ENCODE measurements around the gene ETV6. TPM values are rescaled to one million over a fixed set of nuclear protein-coding genes. Genes with fewer than 3 reads are reported as not detected.

ETV6 gene
- total and polyA plus RNA-seq, 8 donors, result 5.1 to 31.6 (median 18.2) TPM

- WGBS, 2 donors, result 27 to 32% methylated on average over 14 of the region's 14 CpGs
- Histone ChIP-seq H3K27ac (peak overlapping the region in 3 of 4 donors; percentile 18 to 57 (median 57)), H3K4me3 (no peak overlapping the region), H3K27me3 (no peaks in the 10 kb centered on the region), H3K9me3 (no peaks in the 10 kb centered on the region), H3K36me3 (no peaks in the 10 kb centered on the region), H3K4me1 (peaks cover 19 to 46% (median 20%) of the 10 kb centered on the region in 3 donors)
- intact Hi-C loops (cut with DNase I), result no loop called here
- peak in 3 of 6 donors; percentile 40 to 65 (median 54) for DNase-seq
- TF ChIP-seq CTCF (IDR thresholded peaks at IDR 0.05), result no peak
- ATAC-seq, result peak; percentile 74 to 91 (median 79)
- peak; percentile 51 for FAIRE-seq
These were observed 228.7 kb downstream of the ETV6 start for GRCh38 chr12:11877869-11878780.

- H3K9me3 ChIP-seq, result no peaks in the 10 kb centered on the region
- peaks cover 19 to 47% (median 20%) of the 10 kb centered on the region in 3 donors for H3K4me1 ChIP-seq
- FAIRE-seq (no peak), ATAC-seq (no peak), DNase-seq (no peak)
- H3K27ac ChIP-seq, result no peak overlapping the region
- WGBS, 2 donors, result 84 to 90% methylated on average over 4 of the region's 4 CpGs
- H3K4me3 ChIP-seq, result no peak overlapping the region
- no peak for TF ChIP-seq CTCF (IDR thresholded peaks at IDR 0.05)
- no peaks in the 10 kb centered on the region for H3K36me3 ChIP-seq
- no peaks in the 10 kb centered on the region for H3K27me3 ChIP-seq
- intact Hi-C loops (cut with DNase I), result no loop called here
These were observed 229.8 kb downstream of the ETV6 start for GRCh38 chr12:11879306-11879705.

- no peak overlapping the region for H3K4me3 ChIP-seq
- no peaks in the 10 kb centered on the region for H3K36me3 ChIP-seq
- no peak for TF ChIP-seq CTCF (IDR thresholded peaks at IDR 0.05)
- ATAC-seq, result no peak
- H3K27me3 ChIP-seq, result no peaks in the 10 kb centered on the region
- H3K27ac ChIP-seq, result no peak overlapping the region
- peaks cover 23 to 54% (median 25%) of the 10 kb centered on the region in 3 donors for H3K4me1 ChIP-seq
- WGBS, 2 donors, result 88 to 91% methylated on average over 7 of the region's 7 CpGs
- no peak for DNase-seq
- no peak for FAIRE-seq
- intact Hi-C loops (cut with DNase I), result no loop called here
- no peaks in the 10 kb centered on the region for H3K9me3 ChIP-seq
These were observed 230.9 kb downstream of the ETV6 start for GRCh38 chr12:11880381-11880780.

GRCh38 chr12:11881835-11882234 lies 232.4 kb downstream of the ETV6 start:
- peak overlapping the region in 1 of 4 donors; percentile 18 for H3K27ac ChIP-seq
- 54 to 57% methylated on average over 2 of the region's 2 CpGs for WGBS, 2 donors
- H3K4me1 ChIP-seq, result peaks cover 28 to 53% (median 28%) of the 10 kb centered on the region in 3 donors
- no peak overlapping the region for H3K4me3 ChIP-seq
- FAIRE-seq, result no peak
- no peak for ATAC-seq
- intact Hi-C loops (cut with DNase I), result no loop called here
- H3K9me3 ChIP-seq, result no peaks in the 10 kb centered on the region
- no peaks in the 10 kb centered on the region for H3K36me3 ChIP-seq
- no peaks in the 10 kb centered on the region for H3K27me3 ChIP-seq
- TF ChIP-seq CTCF (IDR thresholded peaks at IDR 0.05), result no peak
- DNase-seq, result no peak
